Heart right ventricle (tissue), 16 donors: ENCODE data around the gene CBARP. TPM values are rescaled to one million over a fixed set of nuclear protein-coding genes. Genes with fewer than 3 reads are reported as not detected.
A peak's percentile ranks its signal among the peaks of the same experiment; 100 is the strongest.

Experiments
- ATAC-seq, 8 donors: fragments of 200-7000 bp; cut with Tn5 transposase; one replicate each; pipeline ENCODE4 v1.9.1; 2020; ENCODE audit warnings: mild to moderate bottlenecking in 8 of 8, moderate library complexity in 8 of 8, moderate number of reproducible peaks in 1 of 8
- DNase-seq, 2 donors: peaks; one replicate each; pipeline ENCODE4 v3.0.0-alpha.2; 2020
- H3K27ac ChIP-seq, 10 donors: fragments of 200-600 bp; sonication (generic) in 2 of 10; one replicate each; pipeline versions ENCODE4 v1.5.0 to v1.8.0; 2020 to 2022; ENCODE audit warnings: mild to moderate bottlenecking in 3 of 10
- H3K27me3 ChIP-seq, 7 donors: fragments of 200-600 bp; one replicate each; pipeline ENCODE4 v1.8.0; 2021 to 2022; ENCODE audit warnings: mild to moderate bottlenecking in 2 of 7
- H3K36me3 ChIP-seq, 9 donors: fragments of 200-600 bp; sonication (generic) in 1 of 9; one replicate each; pipeline versions ENCODE4 v1.5.0 to v1.8.0; 2020 to 2022; ENCODE audit warnings: mild to moderate bottlenecking in 2 of 9
- H3K4me1 ChIP-seq, 9 donors: fragments of 200-600 bp; sonication (generic) in 1 of 9; one replicate each; pipeline versions ENCODE4 v1.5.0 to v1.8.0; 2020 to 2022; ENCODE audit warnings: mild to moderate bottlenecking in 4 of 9
- H3K4me3 ChIP-seq, 10 donors: fragments of 200-600 bp; sonication (generic) in 2 of 10; one replicate each; pipeline versions ENCODE4 v1.5.0 to v1.8.0; 2020 to 2022; ENCODE audit warnings: mild to moderate bottlenecking in 7 of 10, moderate library complexity in 2 of 10
- H3K9me3 ChIP-seq, 11 donors: fragments of 200-600 bp in 10 of 11; sonication (generic) in 2 of 11; one replicate each; pipeline versions ENCODE4 v1.5.0 to v1.8.0; 2013 to 2022; ENCODE audit warnings: mild to moderate bottlenecking in 2 of 11, control low read depth in 1 of 11, moderate library complexity in 1 of 11
- CTCF ChIP-seq, 9 donors: fragments of 200-600 bp; sonication (generic) in 2 of 9; IDR thresholded peaks; one replicate each; pipeline versions ENCODE4 v1.5.0 to v1.8.0; 2021 to 2022; ENCODE audit warnings: antibody characterized with exemption in 9 of 9, mild to moderate bottlenecking in 5 of 9, moderate library complexity in 1 of 9
- WGBS, 2 donors: extraction: QIAGEN DNeasy Blood & Tissue Kit; methylation state at CpG; one replicate each; pipeline ENCODE4 v1.1.7; 2013; ENCODE audit warnings: inconsistent platforms in 1 of 2; 5-methylcytosine and 5-hydroxymethylcytosine counted together
- intact Hi-C, 10 donors: fragments of 100-400 bp; cut with DNase I; formaldehyde crosslinking; loops; one replicate each; pipeline versions ENCODE4 v1.11.1 to v1.14.2; 2022
- polyA plus RNA-seq, 2 donors: library from polyadenylated mRNA; stranded (reverse); fragments of 200-250 nt; gene quantifications; one replicate each; pipeline ENCODE4 v1.2.3, GENCODE V29; 2013
- total RNA-seq, 10 donors: library from RNA; stranded (reverse); fragmentation: NEBNext Ultra II Directional in 3 of 10; extraction: Animal tissue kit (Norgen Biotek cat#: 25700) in 3 of 10; gene quantifications; one replicate each; pipeline versions ENCODE4 v1.2.1 to v1.2.4, GENCODE V29; 2021 to 2023
- donor health status: Arrhythmogenic right ventricular cardiomyopathy.
- donor health status: ischemic (EF 13 %, LVEDD 7.1; RV severe dilation, severe dysfunction).
- donor health status: healthy with polysubstance abuse.
- donor health status: DM: no; HTN: yes; CAD: no.
- donor health status: DM: no; HTN: no; CAD: no.
- donor health status: ischemic (EF 25% LVEDD 6.9; RV normal size, moderate dysfunction).
- donor health status: ischemic (EF 25% LVEDD 5.7; RV mildly dilated, moderate dysfunction).
- donor health status: healthy.
- donor health status: DM: yes; HTN: yes; CAD: no.
- donor health status: Ischemic cardiomyopathy.
- donor health status: ischemic (EF 35%, LVEDD 5.7; RV mildly dilated, moderate dysfunction).
- donor health status: nonischemic (EF 11% LVEDD 7.7; RV severe dilation, severe dysfunction).
- donor health status: DM: yes; HTN: yes; CAD: no.
- donor health status: PGD.
- donor health status: ischemic (EF 29% LVEDD 5.4; RV normal size, mild dysfunction).
- donor health status: nonischemic (EF 23%, LVEDD 6.1; RV moderate dilation, normal function).

Gene CBARP
- total and polyA plus RNA-seq, 12 donors, result 0.73 to 2.2 (median 1.3) TPM

- Histone ChIP-seq H3K4me1 (peaks cover 25 to 74% (median 61%) of the 10 kb centered on the region in 9 donors), H3K27me3 (no peaks in the 10 kb centered on the region), H3K36me3 (peaks cover 4 to 76% (median 24%) of the 10 kb centered on the region in 9 donors), H3K4me3 (peak overlapping the region in 1 of 10 donors; percentile 10), H3K9me3 (no peaks in the 10 kb centered on the region), H3K27ac (peak overlapping the region in 8 of 10 donors; percentile 25 to 90 (median 48))
- intact Hi-C loops, result loop anchor here in 4 of 10 donors (2.0 kb wide), 2 partner anchors 18 to 20 kb away; partner anchors contain the start of genes ATP5F1D (in 3 of the 4) and CBARP (in 1 of the 4)
- ATAC-seq (peak; percentile 40 to 81 (median 58)), DNase-seq (peak; percentile 62 to 79)
- 59 to 61% methylated on average over 38 of the region's 38 CpGs for WGBS, 2 donors
- TF ChIP-seq CTCF (IDR thresholded peaks at IDR 0.05), result peak; percentile 47 to 82 (median 75)
Observed at GRCh38 chr19:1220976-1221903, 16.6 kb downstream of the CBARP start.

- no peak overlapping the region for H3K4me3 ChIP-seq
- H3K27ac ChIP-seq, result peak overlapping the region in 6 of 10 donors; percentile 6 to 94 (median 70)
- ATAC-seq (no peak), DNase-seq (no peak)
- H3K9me3 ChIP-seq, result no peaks in the 10 kb centered on the region
- intact Hi-C loops, result loop anchor here in 4 of 10 donors (2.0 kb wide), 2 partner anchors 18 to 20 kb away; partner anchors contain the start of genes ATP5F1D (in 3 of the 4) and CBARP (in 1 of the 4)
- peaks cover 4 to 69% (median 21%) of the 10 kb centered on the region in 9 donors for H3K36me3 ChIP-seq
- WGBS, 2 donors, result 85 to 86% methylated on average over 33 of the region's 33 CpGs
- H3K27me3 ChIP-seq, result no peaks in the 10 kb centered on the region
- H3K4me1 ChIP-seq, result peaks cover 29 to 81% (median 68%) of the 10 kb centered on the region in 9 donors
- peak in 2 of 9 donors; percentile 8 to 9 for TF ChIP-seq CTCF (IDR thresholded peaks at IDR 0.05)
Observed at GRCh38 chr19:1220477-1220930, 17.3 kb downstream of the CBARP start.

GRCh38 chr19:1219786-1220476, 17.9 kb downstream of the CBARP start:
- DNase-seq (no peak), ATAC-seq (no peak)
- WGBS, 2 donors, result 86 to 87% methylated on average over 19 of the region's 19 CpGs
- peak overlapping the region in 7 of 10 donors; percentile 14 to 94 (median 90) for H3K27ac ChIP-seq
- H3K4me1 ChIP-seq, result peaks cover 32 to 87% (median 74%) of the 10 kb centered on the region in 9 donors
- intact Hi-C loops, result loop anchor here in 4 of 10 donors (2.0 kb wide), 2 partner anchors 19 to 21 kb away; partner anchors contain the start of genes ATP5F1D (in 3 of the 4) and CBARP (in 1 of the 4)
- H3K9me3 ChIP-seq, result no peaks in the 10 kb centered on the region
- H3K36me3 ChIP-seq, result peaks cover 4 to 63% (median 21%) of the 10 kb centered on the region in 9 donors
- TF ChIP-seq CTCF (IDR thresholded peaks at IDR 0.05), result no peak
- no peaks in the 10 kb centered on the region for H3K27me3 ChIP-seq
- H3K4me3 ChIP-seq, result no peak overlapping the region
